Myometrial cell (primary cell): ENCODE measurements around the gene RPL39. TPM values are rescaled to one million over a fixed set of nuclear protein-coding genes. Genes with fewer than 3 reads are reported as not detected.

Experiments used
- total RNA-seq: library from RNA; depleted of rRNA; stranded (reverse); fragments of >200 nt; gene quantifications from 2 replicates; pipeline ENCODE4 v1.2.3, GENCODE V29; 2015

The RPL39 gene
- total RNA-seq = 5,842 and 7,254 TPM in 2 replicates

GRCh38 chrX:119791437-119792231 is at the start of gene RPL39:
Gene RPL39, minus strand, starts transcription at chrX:119791630. Its CDS starts 54 bp downstream, at chrX:119791576.

GRCh38 chrX:119757979-119758730 is 33.3 kb downstream of the RPL39 start, which contains the start of gene SOWAHD:
Gene SOWAHD, plus strand, starts transcription at chrX:119758588. Its CDS starts 80 bp downstream, at chrX:119758668.

Other genes starting within 250 kb of the RPL39 start
- 20.2 and 23.7 TPM in 2 replicates for gene STEEP1, start 226.2 kb downstream of the RPL39 start, total RNA-seq
- gene UBE2A, start 217.1 kb downstream of the RPL39 start, total RNA-seq = 36.3 and 40.1 TPM in 2 replicates
- gene NKRF, start 185.2 kb downstream of the RPL39 start, total RNA-seq = 2.0 and 4.4 TPM in 2 replicates
- gene SEPTIN6, start 98.5 kb downstream of the RPL39 start, total RNA-seq = 16.7 and 20.6 TPM in 2 replicates
- not detected in 2 replicates for gene SOWAHD, start 33.0 kb downstream of the RPL39 start, total RNA-seq
- 0.86 and 1.6 TPM in 2 replicates for gene UPF3B, start 61.3 kb upstream of the RPL39 start, total RNA-seq
- gene RNF113A, start 80.1 kb upstream of the RPL39 start, total RNA-seq = 11.8 and 16.0 TPM in 2 replicates
- 57.7 and 63.8 TPM in 2 replicates for gene NDUFA1, start 80.2 kb upstream of the RPL39 start, total RNA-seq
- not detected in 2 replicates for gene AKAP14, start 104.3 kb upstream of the RPL39 start, total RNA-seq
- 3.2 TPM in 2 replicates for gene NKAP, start 152.1 kb upstream of the RPL39 start, total RNA-seq